Epithelial cell of esophagus (primary cell): Measurements from ENCODE around the gene NPBWR2.

ENCODE experiments used
- DNase-seq: peaks from one replicate; pipeline ENCODE4 v3.0.0; 2010; ENCODE audit warnings: low read depth
- H3K4me3 ChIP-seq: 2 replicates; pipeline ENCODE4 v1.5.1; 2011; ENCODE audit warnings: mild to moderate bottlenecking, low read length, control low read depth
- TF ChIP-seq, protein P1 (sequence below): IDR thresholded peaks from 2 replicates; pipeline ENCODE4 v1.5.1; 2011; ENCODE audit warnings: low read depth, mild to moderate bottlenecking, low read length, control low read depth, inconsistent platforms; ENCODE audit not compliant: insufficient read depth; ENCODE audit errors: missing control alignments

The NPBWR2 gene

DNA sequence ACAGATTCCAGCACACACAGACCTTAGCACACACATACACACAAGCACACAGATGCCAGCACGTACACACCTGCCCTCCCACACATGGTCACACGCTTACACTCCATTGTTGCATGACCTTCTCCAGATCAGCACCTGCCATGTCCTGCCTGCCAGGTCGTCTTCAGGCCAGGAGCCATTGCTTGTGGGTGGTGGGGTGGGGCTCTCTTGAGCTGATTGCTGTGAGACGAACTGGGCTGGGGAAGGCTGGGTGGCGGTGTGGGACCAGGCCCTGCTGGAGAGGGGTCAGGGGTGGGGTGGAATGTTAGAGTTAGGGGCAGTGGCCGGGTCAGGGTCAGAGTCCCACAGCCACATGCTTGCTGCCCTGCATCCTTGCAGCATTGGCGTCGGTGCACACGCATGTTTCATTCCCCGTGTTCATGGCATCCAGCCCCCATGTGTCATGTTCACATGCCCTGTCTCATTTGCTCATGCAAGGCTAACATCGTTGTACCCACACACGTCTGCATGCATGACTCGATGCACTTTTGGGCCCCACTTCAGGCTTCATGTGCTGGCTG lies 6.5 kb upstream of the NPBWR2 start:
- no peak overlapping the region for H3K4me3 ChIP-seq
- TF ChIP-seq, protein P1, sequence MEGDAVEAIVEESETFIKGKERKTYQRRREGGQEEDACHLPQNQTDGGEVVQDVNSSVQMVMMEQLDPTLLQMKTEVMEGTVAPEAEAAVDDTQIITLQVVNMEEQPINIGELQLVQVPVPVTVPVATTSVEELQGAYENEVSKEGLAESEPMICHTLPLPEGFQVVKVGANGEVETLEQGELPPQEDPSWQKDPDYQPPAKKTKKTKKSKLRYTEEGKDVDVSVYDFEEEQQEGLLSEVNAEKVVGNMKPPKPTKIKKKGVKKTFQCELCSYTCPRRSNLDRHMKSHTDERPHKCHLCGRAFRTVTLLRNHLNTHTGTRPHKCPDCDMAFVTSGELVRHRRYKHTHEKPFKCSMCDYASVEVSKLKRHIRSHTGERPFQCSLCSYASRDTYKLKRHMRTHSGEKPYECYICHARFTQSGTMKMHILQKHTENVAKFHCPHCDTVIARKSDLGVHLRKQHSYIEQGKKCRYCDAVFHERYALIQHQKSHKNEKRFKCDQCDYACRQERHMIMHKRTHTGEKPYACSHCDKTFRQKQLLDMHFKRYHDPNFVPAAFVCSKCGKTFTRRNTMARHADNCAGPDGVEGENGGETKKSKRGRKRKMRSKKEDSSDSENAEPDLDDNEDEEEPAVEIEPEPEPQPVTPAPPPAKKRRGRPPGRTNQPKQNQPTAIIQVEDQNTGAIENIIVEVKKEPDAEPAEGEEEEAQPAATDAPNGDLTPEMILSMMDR, result no peak
- DNase-seq, result no peak

DNA sequence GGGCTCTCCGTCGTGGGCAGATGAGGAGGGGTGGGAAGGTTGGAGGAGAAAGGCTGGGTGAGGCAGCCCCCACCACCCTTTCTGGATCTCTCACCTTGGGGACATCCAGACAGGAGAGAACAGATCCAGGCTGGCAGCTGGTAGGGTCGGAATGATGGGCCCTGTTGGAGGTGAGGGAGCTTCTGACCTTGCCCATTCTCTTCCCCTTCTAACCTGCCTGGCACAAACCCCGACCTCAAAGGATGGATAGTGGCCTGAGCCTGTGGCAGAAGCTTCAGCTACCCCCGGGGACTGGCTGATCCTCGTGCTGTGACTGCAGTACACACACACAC lies 6.0 kb upstream of the NPBWR2 start:
- no peak for DNase-seq
- TF ChIP-seq, protein P1, result no peak
- H3K4me3 ChIP-seq, result no peak overlapping the region

DNA sequence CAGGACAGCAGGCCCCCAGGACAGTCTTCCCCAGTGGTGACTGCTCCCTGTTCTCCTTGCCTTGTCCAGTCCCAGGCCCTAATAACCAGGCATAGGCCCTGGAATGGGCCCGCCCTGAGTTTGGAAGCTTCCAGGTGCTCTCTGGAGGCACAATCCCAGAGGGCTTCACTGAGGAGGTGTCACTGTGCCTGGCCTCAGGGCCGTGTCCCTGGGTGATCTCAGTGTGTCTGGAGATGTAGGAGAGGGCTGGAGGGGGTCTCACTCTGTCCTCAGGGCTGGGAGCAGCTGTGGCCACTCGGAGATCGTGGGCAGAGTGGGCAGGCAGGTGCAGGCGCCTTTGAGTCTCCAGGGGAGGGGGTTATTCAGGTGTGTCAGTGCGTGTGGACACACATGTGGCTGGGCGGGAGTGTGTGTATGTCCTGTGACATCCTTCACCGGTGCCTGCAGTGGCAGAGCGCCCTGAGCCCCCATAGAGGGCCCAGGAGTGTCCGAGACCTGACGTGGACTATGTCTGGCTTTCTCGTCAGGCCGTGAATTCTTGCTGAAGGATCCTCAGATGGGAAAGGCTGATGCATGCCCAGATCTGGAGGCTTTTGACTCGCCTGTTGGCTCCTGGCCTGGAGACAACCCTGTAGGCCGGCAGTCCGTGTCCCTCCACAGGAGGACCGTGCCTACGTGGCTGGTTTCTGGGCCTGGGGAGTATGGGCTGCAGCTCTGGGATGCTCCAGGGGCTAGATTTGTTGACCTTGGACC lies 5.5 kb upstream of the NPBWR2 start:
- DNase-seq, result no peak

DNA sequence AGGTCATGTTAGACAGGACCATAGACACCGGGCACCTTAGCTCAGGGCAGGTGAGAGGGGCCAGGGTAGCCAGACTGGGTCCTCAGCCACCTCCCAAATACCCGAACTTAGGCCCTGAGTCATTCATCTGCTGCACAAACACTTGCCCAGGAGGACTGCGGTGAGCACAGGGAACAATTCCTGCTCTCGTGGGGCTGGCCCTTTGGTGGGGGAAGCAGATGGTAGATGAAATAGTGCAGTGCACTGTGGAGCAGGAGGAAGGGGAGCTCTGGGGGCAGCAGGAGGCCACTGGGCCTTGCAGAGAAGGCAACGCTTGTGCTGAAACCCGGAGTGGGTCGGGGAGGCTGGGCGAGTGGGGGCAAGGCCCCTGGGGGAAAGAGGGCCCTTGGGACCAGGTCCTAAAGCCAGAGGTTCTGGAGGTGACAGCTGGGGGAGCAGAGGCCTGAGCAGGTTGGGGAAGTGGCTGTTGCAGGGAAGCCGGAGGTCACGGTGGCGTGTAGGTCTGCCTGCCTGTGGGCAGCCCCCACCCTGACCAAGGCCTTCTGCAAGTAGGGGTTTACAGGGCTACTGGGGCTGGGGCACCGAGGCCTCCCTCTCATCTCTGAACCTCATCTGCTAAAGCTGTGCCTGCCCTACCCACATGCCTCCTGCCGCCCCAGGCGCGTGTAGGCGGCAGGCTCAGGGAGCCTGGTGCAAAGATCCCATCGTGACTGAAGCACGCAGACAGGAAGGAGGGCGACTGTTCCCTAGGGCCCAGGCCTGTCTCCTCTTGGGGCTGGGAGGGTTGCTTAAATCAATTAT lies 4.7 kb upstream of the NPBWR2 start:
- DNase-seq, result no peak
- TF ChIP-seq, protein P1, result no peak
- H3K4me3 ChIP-seq, result no peak overlapping the region

More for the DNA sequence above, 5.5 kb upstream of the NPBWR2 start:
- H3K4me3 ChIP-seq, result no peak overlapping the region
- TF ChIP-seq, protein P1, result no peak

DNA sequence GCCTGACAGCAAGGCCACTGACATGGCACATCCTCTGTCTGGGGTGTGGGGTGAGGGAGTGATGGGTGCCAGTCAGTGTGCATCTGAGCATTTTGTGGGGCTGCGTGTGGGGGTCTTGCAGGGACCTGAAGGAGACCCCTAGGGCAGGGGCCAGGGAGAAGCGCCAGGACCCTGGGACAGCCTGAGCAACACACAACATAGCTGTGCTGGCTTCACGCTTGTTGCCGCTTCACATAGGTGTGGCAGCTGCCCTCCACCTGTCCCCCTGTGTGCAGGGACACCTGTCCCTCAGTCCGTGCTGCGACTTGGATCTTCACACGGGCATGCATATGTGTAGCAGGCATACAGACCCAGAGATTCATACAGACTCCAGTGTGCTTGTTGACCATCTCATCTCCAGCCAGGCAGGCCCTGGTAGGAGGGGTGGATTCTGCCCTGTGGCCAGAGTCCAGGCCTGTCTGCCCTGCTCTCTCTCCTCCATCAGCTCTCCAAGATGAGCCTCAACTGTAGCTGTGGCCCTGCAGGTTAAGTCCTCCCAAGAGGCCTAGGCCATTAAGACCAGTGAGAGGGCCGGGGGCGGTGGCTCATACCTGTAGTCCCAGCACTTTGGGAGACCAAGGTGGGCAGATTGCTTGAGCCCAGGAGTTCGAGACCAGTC lies 3.2 kb upstream of the NPBWR2 start:
- TF ChIP-seq, protein P1, result no peak
- no peak overlapping the region for H3K4me3 ChIP-seq
- DNase-seq, result no peak

DNA sequence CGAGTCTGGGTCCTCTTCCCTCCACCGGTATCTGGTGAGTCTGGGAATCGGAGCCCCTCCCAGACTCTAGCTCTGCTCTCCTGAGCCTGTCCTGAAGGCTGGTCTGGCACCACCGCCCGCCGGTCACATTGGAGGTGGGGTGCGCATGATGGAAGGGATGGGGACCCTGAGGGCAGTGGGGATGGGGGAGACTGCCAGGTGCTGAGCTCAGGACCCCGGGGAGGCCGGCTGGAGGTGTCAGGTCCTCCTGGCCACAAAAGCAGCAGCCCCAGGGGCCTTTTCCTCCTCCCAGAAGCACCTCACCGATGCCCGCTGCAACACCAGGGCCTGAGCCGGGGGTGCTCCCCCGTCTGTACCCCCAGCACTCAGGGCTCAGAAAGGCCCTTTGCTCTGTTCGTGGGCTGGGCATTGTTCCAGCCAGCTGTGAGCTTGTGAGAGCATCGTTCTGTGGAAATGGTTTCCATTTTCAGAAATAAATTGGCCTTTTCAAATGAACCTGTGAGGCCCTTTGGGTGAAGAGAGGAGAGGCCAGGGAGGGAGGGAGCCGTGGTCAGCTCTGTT lies 2.5 kb upstream of the NPBWR2 start:
- TF ChIP-seq, protein P1, result no peak
- no peak for DNase-seq
- no peak overlapping the region for H3K4me3 ChIP-seq
